ENCODE measurements around the gene RNF207. TPM values are rescaled to one million over a fixed set of nuclear protein-coding genes. Genes with fewer than 3 reads are reported as not detected.
A peak's percentile ranks its signal among the peaks of the same experiment; 100 is the strongest.

The RNF207 gene
- total and polyA plus RNA-seq, 2 donors (not counting 1 experiment from before 2014, with no cell fraction given) = 2.6 to 17.2 TPM

DNA sequence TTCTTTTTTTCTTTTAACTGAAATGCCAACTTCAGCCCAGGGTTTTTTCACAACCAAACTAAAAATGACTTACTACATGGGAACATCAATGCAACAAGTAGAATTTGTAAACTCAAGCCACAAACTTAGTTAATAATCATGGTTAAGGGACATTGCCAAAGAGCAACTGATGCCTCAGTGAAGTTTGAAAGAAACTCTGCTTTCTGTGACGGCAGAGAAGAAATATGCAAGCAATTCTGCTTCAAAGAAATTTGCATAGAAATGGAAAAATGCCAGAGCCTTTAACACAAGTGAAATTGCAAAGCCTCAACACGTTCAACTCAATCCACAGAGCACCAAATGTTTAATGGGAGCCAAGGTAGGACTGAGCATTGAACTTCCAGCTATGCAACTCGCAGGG lies 20.8 kb upstream of the RNF207 start:
- DNase-seq (ENCODE audit: low read depth in 2 of 2) = peak; percentile 76 to 86

GRCh38 chr1:6185635-6186382 lies 20.1 kb upstream of the RNF207 start:
- H3K9ac ChIP-seq (ENCODE audit: insufficient read depth, low read length) = no peak overlapping the region
- peak; percentile 32 to 52 for DNase-seq (ENCODE audit: low read depth in 2 of 2)
- H4K20me1 ChIP-seq (ENCODE audit: control insufficient read depth, extremely low read depth, insufficient read depth, low read length) = no peaks in the 10 kb centered on the region
- peaks cover 8% of the 10 kb centered on the region for H3K36me3 ChIP-seq (ENCODE audit: control insufficient read depth, insufficient read depth, low read length)
- peaks cover 2% of the 10 kb centered on the region for H3K27me3 ChIP-seq (ENCODE audit: control insufficient read depth, insufficient read depth, low read length)
- TF ChIP-seq, protein P1, sequence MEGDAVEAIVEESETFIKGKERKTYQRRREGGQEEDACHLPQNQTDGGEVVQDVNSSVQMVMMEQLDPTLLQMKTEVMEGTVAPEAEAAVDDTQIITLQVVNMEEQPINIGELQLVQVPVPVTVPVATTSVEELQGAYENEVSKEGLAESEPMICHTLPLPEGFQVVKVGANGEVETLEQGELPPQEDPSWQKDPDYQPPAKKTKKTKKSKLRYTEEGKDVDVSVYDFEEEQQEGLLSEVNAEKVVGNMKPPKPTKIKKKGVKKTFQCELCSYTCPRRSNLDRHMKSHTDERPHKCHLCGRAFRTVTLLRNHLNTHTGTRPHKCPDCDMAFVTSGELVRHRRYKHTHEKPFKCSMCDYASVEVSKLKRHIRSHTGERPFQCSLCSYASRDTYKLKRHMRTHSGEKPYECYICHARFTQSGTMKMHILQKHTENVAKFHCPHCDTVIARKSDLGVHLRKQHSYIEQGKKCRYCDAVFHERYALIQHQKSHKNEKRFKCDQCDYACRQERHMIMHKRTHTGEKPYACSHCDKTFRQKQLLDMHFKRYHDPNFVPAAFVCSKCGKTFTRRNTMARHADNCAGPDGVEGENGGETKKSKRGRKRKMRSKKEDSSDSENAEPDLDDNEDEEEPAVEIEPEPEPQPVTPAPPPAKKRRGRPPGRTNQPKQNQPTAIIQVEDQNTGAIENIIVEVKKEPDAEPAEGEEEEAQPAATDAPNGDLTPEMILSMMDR (conservative IDR thresholded peaks at IDR 0.05 in 1 of 2, IDR thresholded peaks at IDR 0.05 in 1 of 2; ENCODE audit: low read depth in 1 of 2, low read length in 2 of 2) = peak; percentile 23 to 59
- no peak for TF ChIP-seq EZH2 (IDR thresholded peaks at IDR 0.05; ENCODE audit: low read length, missing control alignments)
- H3K4me1 ChIP-seq (ENCODE audit: control insufficient read depth, extremely low read depth, insufficient read depth, low read length) = peaks cover 6% of the 10 kb centered on the region
- H3K4me2 ChIP-seq (ENCODE audit: extremely low read depth, insufficient read depth, low read length) = peak overlapping the region; percentile 35
- no peaks in the 10 kb centered on the region for H3K9me3 ChIP-seq (ENCODE audit: control insufficient read depth, insufficient read depth, low read depth, low read length)
- H3K79me2 ChIP-seq (ENCODE audit: control insufficient read depth, insufficient read depth, low read length) = peaks cover 27% of the 10 kb centered on the region
- no peak overlapping the region for H3K4me3 ChIP-seq (replicated peaks in 1 of 4; ENCODE audit: control extremely low read depth in 1 of 4, insufficient read depth in 1 of 4, low read depth in 3 of 4, low read length in 4 of 4)
- no peak overlapping the region for H2AFZ ChIP-seq (ENCODE audit: low read length)
- H3K27ac ChIP-seq (ENCODE audit: insufficient read depth, low read length) = peak overlapping the region; percentile 32

More for the DNA sequence above, 20.8 kb upstream of the RNF207 start:
- H3K27me3 ChIP-seq (ENCODE audit: control insufficient read depth, insufficient read depth, low read length) = peaks cover 6% of the 10 kb centered on the region
- peak overlapping the region; percentile 32 for H3K27ac ChIP-seq (ENCODE audit: insufficient read depth, low read length)
- H3K9ac ChIP-seq (ENCODE audit: insufficient read depth, low read length) = no peak overlapping the region
- H2AFZ ChIP-seq (ENCODE audit: low read length) = no peak overlapping the region
- H3K79me2 ChIP-seq (ENCODE audit: control insufficient read depth, insufficient read depth, low read length) = peaks cover 22% of the 10 kb centered on the region
- TF ChIP-seq EZH2 (IDR thresholded peaks at IDR 0.05; ENCODE audit: low read length, missing control alignments) = no peak
- TF ChIP-seq, protein P1 (conservative IDR thresholded peaks at IDR 0.05 in 1 of 2, IDR thresholded peaks at IDR 0.05 in 1 of 2; ENCODE audit: low read depth in 1 of 2, low read length in 2 of 2) = no peak
- H3K4me1 ChIP-seq (ENCODE audit: control insufficient read depth, extremely low read depth, insufficient read depth, low read length) = peaks cover 6% of the 10 kb centered on the region
- H3K4me3 ChIP-seq (replicated peaks in 1 of 4; ENCODE audit: control extremely low read depth in 1 of 4, insufficient read depth in 1 of 4, low read depth in 3 of 4, low read length in 4 of 4) = no peak overlapping the region
- no peaks in the 10 kb centered on the region for H4K20me1 ChIP-seq (ENCODE audit: control insufficient read depth, extremely low read depth, insufficient read depth, low read length)
- H3K4me2 ChIP-seq (ENCODE audit: extremely low read depth, insufficient read depth, low read length) = peak overlapping the region; percentile 15
- H3K36me3 ChIP-seq (ENCODE audit: control insufficient read depth, insufficient read depth, low read length) = peaks cover 5% of the 10 kb centered on the region
- no peaks in the 10 kb centered on the region for H3K9me3 ChIP-seq (ENCODE audit: control insufficient read depth, insufficient read depth, low read depth, low read length)

GRCh38 chr1:6188466-6188865 lies 17.5 kb upstream of the RNF207 start:
- H3K9me3 ChIP-seq (ENCODE audit: control insufficient read depth, insufficient read depth, low read depth, low read length) = no peaks in the 10 kb centered on the region
- H3K27me3 ChIP-seq (ENCODE audit: control insufficient read depth, insufficient read depth, low read length) = no peaks in the 10 kb centered on the region
- H4K20me1 ChIP-seq (ENCODE audit: control insufficient read depth, extremely low read depth, insufficient read depth, low read length) = no peaks in the 10 kb centered on the region
- H3K79me2 ChIP-seq (ENCODE audit: control insufficient read depth, insufficient read depth, low read length) = peaks cover 34% of the 10 kb centered on the region
- H3K4me3 ChIP-seq (replicated peaks in 1 of 4; ENCODE audit: control extremely low read depth in 1 of 4, insufficient read depth in 1 of 4, low read depth in 3 of 4, low read length in 4 of 4) = no peak overlapping the region
- H3K4me2 ChIP-seq (ENCODE audit: extremely low read depth, insufficient read depth, low read length) = no peak overlapping the region
- no peak for TF ChIP-seq EZH2 (IDR thresholded peaks at IDR 0.05; ENCODE audit: low read length, missing control alignments)
- TF ChIP-seq, protein P1 (conservative IDR thresholded peaks at IDR 0.05 in 1 of 2, IDR thresholded peaks at IDR 0.05 in 1 of 2; ENCODE audit: low read depth in 1 of 2, low read length in 2 of 2) = no peak
- H3K36me3 ChIP-seq (ENCODE audit: control insufficient read depth, insufficient read depth, low read length) = peaks cover 8% of the 10 kb centered on the region
- H2AFZ ChIP-seq (ENCODE audit: low read length) = no peak overlapping the region
- H3K27ac ChIP-seq (ENCODE audit: insufficient read depth, low read length) = no peak overlapping the region
- peaks cover 6% of the 10 kb centered on the region for H3K4me1 ChIP-seq (ENCODE audit: control insufficient read depth, extremely low read depth, insufficient read depth, low read length)
- no peak for DNase-seq (ENCODE audit: low read depth in 2 of 2)
- H3K9ac ChIP-seq (ENCODE audit: insufficient read depth, low read length) = no peak overlapping the region
